OCI-LY3 (cell line): ENCODE data around the gene ABCF2.

ENCODE experiments used
- EZH2phosphoT487 ChIP-seq: fragments of 200-600 bp; shearing (Covaris generic); IDR thresholded peaks from 2 replicates; pipeline ENCODE4 v1.6.1; 2018; ENCODE audit warnings: antibody characterized with exemption, mixed run types, low read depth
- TF ChIP-seq, protein P1 (sequence below): fragments of 200-600, 300-600 bp; sonication (generic); IDR thresholded peaks from 2 replicates; pipeline ENCODE4 v1.5.1; 2014; ENCODE audit warnings: antibody characterized with exemption, low read length, low read depth

DNA sequence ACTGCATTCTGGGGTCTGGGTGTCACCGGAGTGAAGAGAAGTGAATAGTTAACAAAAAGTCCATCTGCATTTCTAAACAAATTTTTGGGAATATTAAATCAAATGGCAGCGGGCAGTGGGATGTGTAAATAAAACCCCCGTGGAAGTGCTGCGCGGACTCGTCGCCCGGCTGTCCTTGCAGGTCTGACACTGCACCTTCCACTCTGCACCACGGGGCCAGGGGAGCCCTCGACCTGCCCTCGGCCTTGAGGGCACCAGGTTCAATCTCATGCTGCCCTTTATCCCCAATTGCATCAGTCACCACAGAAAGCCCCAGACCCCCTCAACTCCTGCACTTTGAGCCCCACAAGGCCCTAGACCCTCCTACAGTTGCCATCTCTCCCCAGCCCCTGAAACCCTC is 27.8 kb upstream of the ABCF2 start:
- TF ChIP-seq, protein P1, sequence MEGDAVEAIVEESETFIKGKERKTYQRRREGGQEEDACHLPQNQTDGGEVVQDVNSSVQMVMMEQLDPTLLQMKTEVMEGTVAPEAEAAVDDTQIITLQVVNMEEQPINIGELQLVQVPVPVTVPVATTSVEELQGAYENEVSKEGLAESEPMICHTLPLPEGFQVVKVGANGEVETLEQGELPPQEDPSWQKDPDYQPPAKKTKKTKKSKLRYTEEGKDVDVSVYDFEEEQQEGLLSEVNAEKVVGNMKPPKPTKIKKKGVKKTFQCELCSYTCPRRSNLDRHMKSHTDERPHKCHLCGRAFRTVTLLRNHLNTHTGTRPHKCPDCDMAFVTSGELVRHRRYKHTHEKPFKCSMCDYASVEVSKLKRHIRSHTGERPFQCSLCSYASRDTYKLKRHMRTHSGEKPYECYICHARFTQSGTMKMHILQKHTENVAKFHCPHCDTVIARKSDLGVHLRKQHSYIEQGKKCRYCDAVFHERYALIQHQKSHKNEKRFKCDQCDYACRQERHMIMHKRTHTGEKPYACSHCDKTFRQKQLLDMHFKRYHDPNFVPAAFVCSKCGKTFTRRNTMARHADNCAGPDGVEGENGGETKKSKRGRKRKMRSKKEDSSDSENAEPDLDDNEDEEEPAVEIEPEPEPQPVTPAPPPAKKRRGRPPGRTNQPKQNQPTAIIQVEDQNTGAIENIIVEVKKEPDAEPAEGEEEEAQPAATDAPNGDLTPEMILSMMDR = no peak
- no peak for TF ChIP-seq EZH2phosphoT487
